Stimulated activated CD8-positive, alpha-beta memory T cell treated with anti-CD3 and anti-CD28 coated beads, Interleukin-7, amount 100 ng/mL, for 24 hours (primary cell): ENCODE measurements around the gene NCK2.

Experiments used
- DNase-seq: peaks from one replicate; pipeline ENCODE4 v3.0.0-alpha.2; 2020; ENCODE audit warnings: low read depth

The NCK2 gene

GRCh38 chr2:105793196-105793975 lies 48.7 kb downstream of the NCK2 start:
- DNase-seq: no peak

GRCh38 chr2:105794926-105795574 lies 50.3 kb downstream of the NCK2 start:
- no peak for DNase-seq

GRCh38 chr2:105795575-105795934 lies 50.8 kb downstream of the NCK2 start:
- DNase-seq: no peak

- DNase-seq: no peak
Observed at GRCh38 chr2:105796131-105796638, 51.5 kb downstream of the NCK2 start.

- no peak for DNase-seq
Observed at GRCh38 chr2:105796791-105797190, 52.1 kb downstream of the NCK2 start.

GRCh38 chr2:105797298-105797819 lies 52.6 kb downstream of the NCK2 start:
- DNase-seq: no peak

- DNase-seq: no peak
Observed at GRCh38 chr2:105798595-105798994, 53.9 kb downstream of the NCK2 start.

GRCh38 chr2:105800036-105800713 lies 55.5 kb downstream of the NCK2 start:
- DNase-seq: no peak

- DNase-seq: no peak
Observed at GRCh38 chr2:105800953-105801635, 56.4 kb downstream of the NCK2 start.

GRCh38 chr2:105801961-105802360 lies 57.2 kb downstream of the NCK2 start:
- no peak for DNase-seq

- no peak for DNase-seq
Observed at GRCh38 chr2:105802587-105802986, 57.9 kb downstream of the NCK2 start.

GRCh38 chr2:105803337-105803736 lies 58.6 kb downstream of the NCK2 start:
- DNase-seq: no peak

- DNase-seq: no peak
Observed at GRCh38 chr2:105803773-105804172, 59.1 kb downstream of the NCK2 start.

GRCh38 chr2:105804266-105804665 lies 59.6 kb downstream of the NCK2 start:
- DNase-seq: no peak

GRCh38 chr2:105806996-105807395 lies 62.3 kb downstream of the NCK2 start:
- no peak for DNase-seq

GRCh38 chr2:105808423-105809096 lies 63.8 kb downstream of the NCK2 start:
- no peak for DNase-seq

- DNase-seq: no peak
Observed at GRCh38 chr2:105809097-105809473, 64.4 kb downstream of the NCK2 start.

GRCh38 chr2:105809723-105810122 lies 65.0 kb downstream of the NCK2 start:
- DNase-seq: no peak

- DNase-seq: no peak
Observed at GRCh38 chr2:105812180-105813044, 67.7 kb downstream of the NCK2 start.

- DNase-seq: no peak
Observed at GRCh38 chr2:105813045-105813315, 68.3 kb downstream of the NCK2 start.

GRCh38 chr2:105813405-105813804 lies 68.7 kb downstream of the NCK2 start:
- no peak for DNase-seq
